Aorta (tissue), 5 donors: ENCODE data around the gene IRF1. TPM values are rescaled to one million over a fixed set of nuclear protein-coding genes. Genes with fewer than 3 reads are reported as not detected.
A peak's percentile ranks its signal among the peaks of the same experiment; 100 is the strongest.

Experiments
- ATAC-seq: fragments of 200-7000 bp; cut with Tn5 transposase; one replicate; pipeline ENCODE4 v1.9.1; 2022; ENCODE audit warnings: moderate library complexity; ENCODE audit not compliant: low FRiP score
- DNase-seq, 2 donors: peaks; one replicate each; pipeline ENCODE4 v3.0.0-alpha.2; 2020
- H3K27ac ChIP-seq, 2 donors: one replicate each; pipeline ENCODE4 v1.5.1; 2013; ENCODE audit warnings: low read length in 2 of 2, mild to moderate bottlenecking in 2 of 2, moderate library complexity in 2 of 2, control low read depth in 1 of 2, inconsistent platforms in 1 of 2, low read depth in 1 of 2
- H3K27me3 ChIP-seq, 2 donors: one replicate each; pipeline ENCODE4 v1.6.1; 2013; ENCODE audit warnings: control low read depth in 1 of 2, low read length in 1 of 2, mild to moderate bottlenecking in 1 of 2, moderate library complexity in 1 of 2; ENCODE audit not compliant: insufficient read depth in 2 of 2, control insufficient read depth in 1 of 2
- H3K36me3 ChIP-seq, 2 donors: one replicate each; pipeline ENCODE4 v1.6.1; 2013; ENCODE audit warnings: control low read depth in 1 of 2, low read length in 1 of 2, mild to moderate bottlenecking in 1 of 2; ENCODE audit not compliant: insufficient read depth in 2 of 2, control insufficient read depth in 1 of 2
- H3K4me1 ChIP-seq, 2 donors: one replicate each; pipeline ENCODE4 v1.6.1; 2013; ENCODE audit warnings: low read length in 2 of 2, control low read depth in 1 of 2, mild to moderate bottlenecking in 1 of 2, moderate library complexity in 1 of 2; ENCODE audit not compliant: insufficient read depth in 2 of 2, control insufficient read depth in 1 of 2
- H3K4me3 ChIP-seq, 2 donors: one replicate each; pipeline ENCODE4 v1.5.1; 2013; ENCODE audit warnings: low read length in 2 of 2, control low read depth in 1 of 2, mild to moderate bottlenecking in 1 of 2
- H3K9me3 ChIP-seq: one replicate; pipeline ENCODE4 v1.6.1; 2013; ENCODE audit warnings: mild to moderate bottlenecking, low read length; ENCODE audit not compliant: control insufficient read depth
- WGBS, 2 donors: extraction: QIAGEN DNeasy Blood & Tissue Kit; methylation state at CpG; one replicate each; pipeline ENCODE4 v1.1.7; 2013; 5-methylcytosine and 5-hydroxymethylcytosine counted together
- intact Hi-C, 2 donors: fragments of 100-400 bp; cut with DNase I; formaldehyde crosslinking; loops; one replicate each; pipeline versions ENCODE4 v1.14.2 to v1.15.0; 2022
- polyA plus RNA-seq, 2 donors: library from polyadenylated mRNA; stranded (reverse); fragments of 200-250 nt; gene quantifications; one replicate each; pipeline ENCODE4 v1.2.3, GENCODE V29; 2013
- total RNA-seq, 2 donors: library from RNA; stranded (reverse); fragmentation: NEBNext Ultra II Directional; extraction: Animal tissue kit (Norgen Biotek cat#: 25700); gene quantifications; one replicate each; pipeline ENCODE4 v1.2.1, GENCODE V29; 2021
- donor health status: healthy with polysubstance abuse.
- donor health status: Bipolar disorder and iron deficiency.
- donor health status: DM: no; HTN: no; CAD: no.
- donor health status: DM: no; HTN: no; CAD: no.
- donor health status: DM: yes; HTN: yes; CAD: no.

IRF1 gene
- total and polyA plus RNA-seq, 4 donors = 12.9 to 36.1 (median 20.0) TPM

DNA sequence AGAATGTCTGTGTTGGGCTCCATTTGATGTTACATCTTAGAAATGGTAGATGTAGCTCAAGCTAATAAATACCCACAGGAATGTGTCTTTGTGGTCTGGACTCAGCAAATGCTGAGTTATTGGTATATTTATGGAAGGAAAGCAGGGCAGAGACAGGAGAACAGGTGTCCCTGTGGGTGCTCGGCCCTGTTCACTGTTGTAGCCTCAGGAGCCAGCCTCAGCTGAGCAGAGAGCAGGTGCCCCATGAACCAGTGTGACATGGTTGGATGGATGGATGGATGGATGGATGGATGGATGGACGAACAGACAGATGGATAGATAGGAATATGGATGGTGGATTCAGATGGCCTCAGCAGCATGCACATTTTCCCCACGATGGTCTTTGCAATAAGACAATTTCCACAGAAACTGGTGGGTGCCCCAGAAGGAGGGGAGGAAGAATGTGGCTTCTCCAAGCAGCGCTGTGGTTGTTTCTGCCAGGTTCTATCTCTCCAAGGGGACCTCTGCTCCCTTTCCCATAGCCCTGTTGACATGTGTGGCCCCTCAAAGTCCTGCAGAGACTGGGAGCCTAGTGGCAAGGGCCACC is 8.2 kb upstream of the IRF1 start:
- 79 to 88% methylated on average over 4 of the region's 4 CpGs for WGBS, 2 donors

DNA sequence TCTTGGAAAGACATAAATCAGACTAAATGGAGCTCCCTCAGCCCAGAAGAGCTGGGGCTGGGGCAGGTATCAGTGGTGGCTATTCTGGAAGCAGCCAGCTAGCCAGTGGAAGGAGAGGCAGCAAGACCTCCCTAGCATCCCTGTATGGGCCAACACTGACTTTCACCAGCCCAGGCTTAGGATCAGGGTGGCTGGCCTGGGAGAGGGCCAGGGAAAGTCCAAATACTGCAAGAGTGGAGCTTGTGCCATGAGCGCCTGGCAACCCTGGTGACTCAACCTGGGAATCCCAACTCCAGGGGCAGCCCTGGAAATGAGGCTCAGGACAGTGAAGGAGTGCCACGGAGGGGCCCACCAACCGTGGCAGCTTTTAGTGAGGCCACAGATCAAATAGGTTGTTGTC is 7.6 kb upstream of the IRF1 start:
- intact Hi-C loops = loop anchor here (1.0 to 10.0 kb wide), 3 partner anchors 111 to 243 kb away; partner anchors contain the start of gene PDLIM4 (in 1 of the 2)
- Histone ChIP-seq H3K4me3 (no peak overlapping the region), H3K36me3 (no peaks in the 10 kb centered on the region), H3K27me3 (no peaks in the 10 kb centered on the region), H3K4me1 (no peaks in the 10 kb centered on the region), H3K9me3 (no peaks in the 10 kb centered on the region), H3K27ac (peak overlapping the region; percentile 15 to 90)
- peak; percentile 89 to 90 for DNase-seq
- peak; percentile 6 for ATAC-seq
- WGBS, 2 donors = 2 to 8% methylated on average over 3 of the region's 3 CpGs

More for the DNA sequence above, 8.2 kb upstream of the IRF1 start:
- H3K36me3 ChIP-seq = no peaks in the 10 kb centered on the region
- H3K4me3 ChIP-seq = no peak overlapping the region
- H3K9me3 ChIP-seq = no peaks in the 10 kb centered on the region
- ATAC-seq (no peak), DNase-seq (no peak)
- H3K27me3 ChIP-seq = no peaks in the 10 kb centered on the region
- intact Hi-C loops = loop anchor here (1.0 to 10.0 kb wide), 3 partner anchors 111 to 244 kb away; partner anchors contain the start of gene PDLIM4 (in 1 of the 2)
- H3K27ac ChIP-seq = peak overlapping the region in 1 of 2 donors; percentile 90
- H3K4me1 ChIP-seq = no peaks in the 10 kb centered on the region

DNA sequence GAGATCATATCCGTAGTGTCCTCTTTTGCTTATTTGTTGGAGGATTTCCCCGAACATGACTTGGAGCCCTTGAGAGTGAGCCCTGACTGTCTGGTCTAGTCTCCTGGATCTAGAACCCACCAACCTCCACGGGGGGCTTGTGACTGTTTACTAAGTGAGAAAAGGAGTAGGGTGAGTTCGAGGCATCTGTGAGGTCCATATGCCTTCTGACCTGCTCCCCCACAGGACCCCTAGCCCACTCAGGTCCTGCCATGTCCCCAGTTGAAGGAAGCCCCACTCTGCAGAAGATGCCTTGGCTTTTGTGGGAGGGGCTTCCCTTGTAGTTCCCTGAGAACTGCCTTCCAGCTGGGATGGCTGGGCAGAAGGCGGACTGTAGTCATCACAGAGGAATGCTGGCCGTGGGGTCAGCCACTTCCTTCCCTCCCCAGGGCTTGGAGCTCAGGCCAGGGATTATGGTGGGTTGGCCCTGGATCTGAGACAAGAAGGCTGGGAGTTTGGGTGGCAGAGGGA is 7.0 kb upstream of the IRF1 start:
- Histone ChIP-seq H3K36me3 (no peaks in the 10 kb centered on the region), H3K4me1 (no peaks in the 10 kb centered on the region), H3K9me3 (no peaks in the 10 kb centered on the region), H3K27ac (peak overlapping the region; percentile 15 to 97), H3K4me3 (no peak overlapping the region), H3K27me3 (no peaks in the 10 kb centered on the region)
- DNase-seq (peak; percentile 91 to 93), ATAC-seq (peak; percentile 72)
- WGBS, 2 donors = 4 to 9% methylated on average over 6 of the region's 6 CpGs
- intact Hi-C loops = loop anchor here (10.0 kb wide), 2 partner anchors 233 to 243 kb away; partner anchors contain the start of gene PDLIM4 (in 1 of the 2)

DNA sequence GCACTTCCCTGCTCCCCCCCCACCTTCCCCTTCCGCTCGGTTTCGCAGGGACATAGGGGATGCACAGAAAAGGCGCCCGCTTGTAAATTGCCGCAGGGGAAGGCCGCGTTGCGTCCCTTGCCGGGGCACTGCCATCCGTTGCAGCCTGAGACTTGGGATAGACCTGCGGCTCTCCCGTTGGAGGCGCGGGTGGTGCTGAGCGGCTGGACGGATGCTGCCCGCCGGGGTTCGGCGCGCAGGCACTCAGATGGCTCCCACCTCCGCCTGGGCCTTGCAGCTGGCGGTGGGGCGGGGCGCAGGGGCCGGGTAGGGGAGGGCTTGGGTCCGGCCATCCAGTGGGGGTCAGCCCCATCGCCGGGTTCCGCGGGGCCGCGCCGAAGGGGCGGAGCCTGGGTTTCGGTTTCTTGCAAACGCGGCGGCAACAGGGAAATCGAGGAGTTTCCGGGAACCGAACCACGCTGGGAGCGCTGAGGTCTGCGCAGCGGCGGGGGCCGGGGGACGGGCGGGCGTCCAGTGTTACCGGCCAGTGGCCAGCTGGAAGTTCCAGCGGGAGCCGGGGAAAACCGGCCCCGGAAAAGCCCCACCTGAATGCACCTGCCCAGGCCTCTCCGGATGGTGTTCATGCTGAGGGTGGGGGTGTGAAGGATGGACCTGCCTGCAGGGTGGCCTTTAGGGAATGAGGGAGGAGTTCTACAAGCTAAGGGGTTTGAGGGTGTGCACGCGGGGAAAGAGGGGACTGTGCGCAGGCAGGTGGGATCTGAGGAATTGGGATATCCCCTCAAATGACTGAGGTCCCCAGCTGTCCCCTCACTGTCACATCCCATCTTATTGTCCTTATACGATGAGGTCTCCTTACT is 6.3 kb upstream of the IRF1 start:
- Histone ChIP-seq H3K27ac (peak overlapping the region; percentile 77 to 97), H3K4me3 (peak overlapping the region; percentile 51 to 72), H3K36me3 (no peaks in the 10 kb centered on the region), H3K9me3 (no peaks in the 10 kb centered on the region), H3K27me3 (no peaks in the 10 kb centered on the region), H3K4me1 (no peaks in the 10 kb centered on the region)
- WGBS, 2 donors = 2% methylated on average over 49 to 62 of the region's 62 CpGs
- intact Hi-C loops = loop anchor here (10.0 kb wide), 2 partner anchors 232 to 242 kb away; partner anchors contain the start of gene PDLIM4 (in 1 of the 2)
- ATAC-seq (peak; percentile 85), DNase-seq (peak; percentile 95 to 96)

DNA sequence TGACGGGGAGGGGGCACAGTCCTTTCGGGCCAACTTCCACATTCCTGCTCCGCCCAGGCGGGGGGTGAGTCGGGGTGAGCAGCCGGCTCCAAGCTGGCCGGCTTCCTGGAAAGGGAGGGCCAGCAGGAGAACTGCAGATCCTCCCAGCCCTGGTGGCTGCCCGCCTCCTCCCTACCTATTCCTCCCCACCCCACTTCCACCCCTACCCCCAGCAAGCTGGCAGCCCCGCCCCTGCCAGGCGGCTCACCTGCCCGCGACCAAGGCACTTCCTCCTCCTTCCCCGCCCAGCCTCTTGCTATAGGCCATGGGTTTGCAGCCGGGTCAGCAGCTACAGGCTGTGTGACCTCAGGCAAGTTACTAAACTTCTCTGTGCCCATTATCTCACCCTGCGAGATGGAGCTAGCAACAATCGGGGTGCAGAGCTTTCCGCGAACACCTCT is 5.6 kb upstream of the IRF1 start:
- H3K9me3 ChIP-seq = no peaks in the 10 kb centered on the region
- H3K27ac ChIP-seq = peak overlapping the region; percentile 77 to 97
- ATAC-seq = peak; percentile 86
- H3K27me3 ChIP-seq = no peaks in the 10 kb centered on the region
- intact Hi-C loops = loop anchor here (10.0 kb wide), 2 partner anchors 231 to 241 kb away; partner anchors contain the start of gene PDLIM4 (in 1 of the 2)
- DNase-seq = peak; percentile 92 to 93
- H3K36me3 ChIP-seq = no peaks in the 10 kb centered on the region
- no peaks in the 10 kb centered on the region for H3K4me1 ChIP-seq
- peak overlapping the region; percentile 51 to 72 for H3K4me3 ChIP-seq
- 0% methylated on average over 15 to 18 of the region's 18 CpGs for WGBS, 2 donors

DNA sequence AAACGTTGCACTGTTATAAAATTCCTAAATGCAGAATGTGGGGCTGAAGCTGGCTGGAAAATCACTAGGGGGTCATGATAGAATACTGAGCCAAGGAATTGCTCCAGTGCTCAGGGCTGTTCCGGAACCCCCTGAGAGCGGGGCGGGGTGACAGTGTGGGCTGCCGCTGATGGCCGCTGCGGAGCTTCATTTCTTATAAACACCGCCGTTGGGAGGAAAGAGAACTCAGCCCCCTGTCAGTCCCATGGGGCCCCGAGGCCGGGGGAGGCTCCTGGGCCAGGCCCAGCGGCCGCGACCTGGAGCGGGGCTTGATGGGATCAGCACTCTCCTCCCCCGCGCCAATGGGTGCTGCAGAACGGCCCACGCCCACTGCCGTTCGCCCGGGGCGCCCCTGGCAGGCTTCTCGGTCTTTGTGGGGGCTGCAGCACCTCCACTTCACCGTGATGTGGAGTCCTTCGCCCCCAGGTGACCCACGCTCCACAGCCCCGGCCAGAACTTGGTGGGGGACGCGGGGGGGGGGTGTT is 5.2 kb upstream of the IRF1 start:
- Histone ChIP-seq H3K36me3 (no peaks in the 10 kb centered on the region), H3K27ac (peak overlapping the region; percentile 77 to 96), H3K9me3 (no peaks in the 10 kb centered on the region), H3K4me3 (peak overlapping the region in 1 of 2 donors; percentile 51), H3K4me1 (no peaks in the 10 kb centered on the region), H3K27me3 (no peaks in the 10 kb centered on the region)
- DNase-seq = peak; percentile 94
- intact Hi-C loops = loop anchor here (10.0 kb wide), 2 partner anchors 231 to 241 kb away; partner anchors contain the start of gene PDLIM4 (in 1 of the 2)
- WGBS, 2 donors = 0 to 1% methylated on average over 30 of the region's 30 CpGs
- ATAC-seq = peak; percentile 80

DNA sequence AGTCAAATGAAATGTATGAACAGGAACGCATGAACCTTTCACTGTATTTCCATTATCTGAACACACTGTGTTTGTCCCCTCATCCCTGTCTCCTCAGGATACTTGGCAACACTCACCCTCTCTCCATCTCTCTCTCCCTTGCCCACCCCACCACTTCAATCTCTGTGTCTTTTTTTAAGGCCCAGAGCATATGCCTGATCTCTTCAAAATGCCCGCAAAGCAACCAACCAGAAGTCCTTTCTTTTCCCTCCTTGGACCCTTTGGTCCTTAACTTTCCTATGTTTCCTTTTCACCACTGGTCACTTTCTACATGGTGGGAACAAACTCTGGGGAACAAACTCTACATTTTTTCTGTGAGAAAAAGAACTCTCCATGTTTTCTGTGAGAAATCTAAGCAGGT is 3.2 kb upstream of the IRF1 start:
- H3K27me3 ChIP-seq = no peaks in the 10 kb centered on the region
- H3K36me3 ChIP-seq = no peaks in the 10 kb centered on the region
- H3K27ac ChIP-seq = no peak overlapping the region
- intact Hi-C loops = loop anchor here (5.0 to 10.0 kb wide), 3 partner anchors 72 to 239 kb away; partner anchors contain the start of gene PDLIM4 (in 1 of the 2)
- ATAC-seq (no peak), DNase-seq (no peak)
- H3K9me3 ChIP-seq = no peaks in the 10 kb centered on the region
- H3K4me1 ChIP-seq = no peaks in the 10 kb centered on the region
- H3K4me3 ChIP-seq = no peak overlapping the region
- 92 to 93% methylated on average over 2 of the region's 2 CpGs for WGBS, 2 donors

DNA sequence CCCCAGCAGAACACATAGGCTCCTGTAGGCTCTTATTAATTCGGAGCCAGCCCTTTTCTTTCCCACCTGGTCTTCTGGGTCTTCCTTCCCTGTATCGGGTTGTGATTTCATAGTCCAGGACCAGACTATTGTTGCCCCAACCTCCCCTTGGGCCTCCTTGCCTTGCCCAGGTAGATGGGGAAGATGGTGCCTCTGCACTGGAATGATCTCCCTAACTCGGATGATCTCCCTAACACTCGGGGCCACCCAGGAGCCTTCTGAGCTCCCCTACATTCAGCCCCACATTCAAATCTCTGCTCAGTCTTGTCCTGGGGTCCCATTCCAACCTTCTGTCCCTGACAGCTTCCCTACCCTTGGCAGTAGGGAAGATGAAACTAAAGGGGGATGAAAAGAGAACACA is 2.7 kb upstream of the IRF1 start:
- ATAC-seq (no peak), DNase-seq (no peak)
- intact Hi-C loops = loop anchor here (5.0 to 10.0 kb wide), 3 partner anchors 71 to 238 kb away; partner anchors contain the start of gene PDLIM4 (in 1 of the 2)
- WGBS, 2 donors = 91 to 94% methylated on average over 4 of the region's 4 CpGs
- Histone ChIP-seq H3K4me3 (no peak overlapping the region), H3K27ac (no peak overlapping the region), H3K4me1 (no peaks in the 10 kb centered on the region), H3K36me3 (no peaks in the 10 kb centered on the region), H3K27me3 (no peaks in the 10 kb centered on the region), H3K9me3 (no peaks in the 10 kb centered on the region)
